Esophagus squamous epithelium (tissue), 4 donors: ENCODE data around the gene NTMT1.

Source experiments
- POLR2A ChIP-seq, 4 donors: fragments of 450-650 bp; IDR thresholded peaks; one replicate each; pipeline ENCODE4 v1.6.1; 2017; ENCODE audit warnings: antibody characterized with exemption in 4 of 4, mild to moderate bottlenecking in 4 of 4, moderate library complexity in 3 of 4
- TF ChIP-seq, protein P1 (sequence below), 6 experiments: fragments of 450-650 bp in 4 of 6; fragments of 200-600 bp in 2 of 6; sonication (generic) in 2 of 6; IDR thresholded peaks; one replicate each; pipeline ENCODE4 v1.5.1; 2016 to 2019; ENCODE audit warnings: antibody characterized with exemption in 6 of 6, mild to moderate bottlenecking in 4 of 6, moderate library complexity in 4 of 6

DNA sequence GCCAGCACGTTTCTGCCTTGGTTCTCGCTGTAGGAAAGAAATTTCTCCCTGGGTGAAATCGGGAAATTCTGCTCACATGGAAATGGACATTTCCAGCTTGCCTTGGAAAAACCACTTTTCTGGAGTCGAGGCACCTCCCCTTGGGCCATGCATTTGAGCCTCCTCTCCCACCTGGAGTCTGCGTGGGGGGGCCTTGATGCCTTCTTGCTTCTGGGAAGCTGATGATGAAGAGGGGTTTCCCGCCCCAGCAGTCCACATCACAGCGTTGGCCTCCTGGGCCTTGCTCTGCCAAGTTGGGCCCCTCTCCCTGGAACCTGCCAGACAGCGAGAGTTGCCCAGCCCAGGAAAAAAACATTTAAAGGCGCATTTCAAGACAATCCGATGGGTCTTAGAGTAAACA lies 17.7 kb downstream of the NTMT1 start:
- TF ChIP-seq, protein P1, sequence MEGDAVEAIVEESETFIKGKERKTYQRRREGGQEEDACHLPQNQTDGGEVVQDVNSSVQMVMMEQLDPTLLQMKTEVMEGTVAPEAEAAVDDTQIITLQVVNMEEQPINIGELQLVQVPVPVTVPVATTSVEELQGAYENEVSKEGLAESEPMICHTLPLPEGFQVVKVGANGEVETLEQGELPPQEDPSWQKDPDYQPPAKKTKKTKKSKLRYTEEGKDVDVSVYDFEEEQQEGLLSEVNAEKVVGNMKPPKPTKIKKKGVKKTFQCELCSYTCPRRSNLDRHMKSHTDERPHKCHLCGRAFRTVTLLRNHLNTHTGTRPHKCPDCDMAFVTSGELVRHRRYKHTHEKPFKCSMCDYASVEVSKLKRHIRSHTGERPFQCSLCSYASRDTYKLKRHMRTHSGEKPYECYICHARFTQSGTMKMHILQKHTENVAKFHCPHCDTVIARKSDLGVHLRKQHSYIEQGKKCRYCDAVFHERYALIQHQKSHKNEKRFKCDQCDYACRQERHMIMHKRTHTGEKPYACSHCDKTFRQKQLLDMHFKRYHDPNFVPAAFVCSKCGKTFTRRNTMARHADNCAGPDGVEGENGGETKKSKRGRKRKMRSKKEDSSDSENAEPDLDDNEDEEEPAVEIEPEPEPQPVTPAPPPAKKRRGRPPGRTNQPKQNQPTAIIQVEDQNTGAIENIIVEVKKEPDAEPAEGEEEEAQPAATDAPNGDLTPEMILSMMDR (IDR thresholded peaks at IDR 0.05), result no peak
- TF ChIP-seq POLR2A (IDR thresholded peaks at IDR 0.05), result no peak
